GM10266 (cell line): ENCODE data around the gene MAOA.

ENCODE experiments used
- DNase-seq: peaks from one replicate; pipeline ENCODE4 v3.0.0; 2012; ENCODE audit errors: extremely low spot score
- TF ChIP-seq, protein P1 (sequence below): IDR thresholded peaks from 2 replicates; pipeline ENCODE4 v1.5.1; 2012; ENCODE audit warnings: mild to moderate bottlenecking, low read depth; ENCODE audit not compliant: control insufficient read depth, insufficient read depth; ENCODE audit errors: missing control alignments

Gene MAOA

GRCh38 chrX:43677993-43678392 lies 21.9 kb downstream of the MAOA start:
- TF ChIP-seq, protein P1, sequence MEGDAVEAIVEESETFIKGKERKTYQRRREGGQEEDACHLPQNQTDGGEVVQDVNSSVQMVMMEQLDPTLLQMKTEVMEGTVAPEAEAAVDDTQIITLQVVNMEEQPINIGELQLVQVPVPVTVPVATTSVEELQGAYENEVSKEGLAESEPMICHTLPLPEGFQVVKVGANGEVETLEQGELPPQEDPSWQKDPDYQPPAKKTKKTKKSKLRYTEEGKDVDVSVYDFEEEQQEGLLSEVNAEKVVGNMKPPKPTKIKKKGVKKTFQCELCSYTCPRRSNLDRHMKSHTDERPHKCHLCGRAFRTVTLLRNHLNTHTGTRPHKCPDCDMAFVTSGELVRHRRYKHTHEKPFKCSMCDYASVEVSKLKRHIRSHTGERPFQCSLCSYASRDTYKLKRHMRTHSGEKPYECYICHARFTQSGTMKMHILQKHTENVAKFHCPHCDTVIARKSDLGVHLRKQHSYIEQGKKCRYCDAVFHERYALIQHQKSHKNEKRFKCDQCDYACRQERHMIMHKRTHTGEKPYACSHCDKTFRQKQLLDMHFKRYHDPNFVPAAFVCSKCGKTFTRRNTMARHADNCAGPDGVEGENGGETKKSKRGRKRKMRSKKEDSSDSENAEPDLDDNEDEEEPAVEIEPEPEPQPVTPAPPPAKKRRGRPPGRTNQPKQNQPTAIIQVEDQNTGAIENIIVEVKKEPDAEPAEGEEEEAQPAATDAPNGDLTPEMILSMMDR: no peak
- no peak for DNase-seq

GRCh38 chrX:43679058-43679457 lies 23.0 kb downstream of the MAOA start:
- no peak for DNase-seq
- TF ChIP-seq, protein P1: no peak

- TF ChIP-seq, protein P1: no peak
- no peak for DNase-seq
These were observed 23.7 kb downstream of the MAOA start for GRCh38 chrX:43679778-43680177.

- DNase-seq: no peak
These were observed 26.6 kb downstream of the MAOA start for GRCh38 chrX:43682726-43683125.

DNA sequence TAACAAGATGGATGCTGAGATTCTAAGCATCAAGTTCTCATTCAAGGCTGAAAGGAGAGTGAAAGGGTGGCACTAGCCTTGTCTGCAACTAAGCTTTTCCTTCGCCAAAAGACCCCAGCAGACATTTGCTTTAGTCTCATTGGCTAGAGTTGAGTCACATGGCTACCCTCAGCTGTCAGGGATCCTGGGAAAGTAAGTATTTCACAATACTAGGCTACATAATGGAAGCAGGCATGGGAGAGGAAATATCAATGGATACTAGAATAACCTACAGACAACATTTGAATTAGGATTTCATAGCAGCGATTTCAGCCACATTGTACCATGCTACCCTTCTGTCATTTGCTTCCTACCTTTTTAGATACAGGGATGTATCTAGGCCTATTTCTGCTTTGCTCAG lies 29.1 kb downstream of the MAOA start:
- TF ChIP-seq, protein P1: no peak
- no peak for DNase-seq

More at GRCh38 chrX:43682726-43683125, 26.6 kb downstream of the MAOA start:
- TF ChIP-seq, protein P1: no peak

- TF ChIP-seq, protein P1: no peak
- no peak for DNase-seq
These were observed 32.5 kb downstream of the MAOA start for GRCh38 chrX:43688586-43688985.

- DNase-seq: no peak
- TF ChIP-seq, protein P1: no peak
These were observed 37.7 kb downstream of the MAOA start for GRCh38 chrX:43693602-43694406.
